Tibial artery (tissue), 4 donors: ENCODE data around the gene CD300C.
A peak's percentile ranks its signal among the peaks of the same experiment; 100 is the strongest.

Source experiments
- DNase-seq, 2 donors: peaks; one replicate each; pipeline ENCODE4 v3.0.0-alpha.2; 2019
- H3K27ac ChIP-seq, 2 donors: fragments of 200-600 bp; sonication (generic) in 1 of 2; 1 replicate in 1 of 2; 2 replicates in 1 of 2; pipeline ENCODE4 v1.5.1; 2018 to 2019; ENCODE audit warnings: mild to moderate bottlenecking in 1 of 2
- H3K27me3 ChIP-seq, 2 donors: fragments of 200-600 bp; sonication (generic) in 1 of 2; one replicate each; pipeline versions ENCODE4 v1.5.1 to v1.6.0; 2016 to 2019
- H3K36me3 ChIP-seq, 3 donors: fragments of 200-600 bp; sonication (generic) in 2 of 3; one replicate each; pipeline ENCODE4 v1.5.1; 2016 to 2019; ENCODE audit warnings: mild to moderate bottlenecking in 2 of 3
- H3K4me1 ChIP-seq, 4 donors: fragments of 200-600 bp; sonication (generic) in 2 of 4; 1 replicate in 3 of 4; 2 replicates in 1 of 4; pipeline ENCODE4 v1.5.1; 2016 to 2019
- H3K4me3 ChIP-seq, 2 donors: fragments of 200-600 bp; sonication (generic) in 1 of 2; 1 replicate in 1 of 2; 2 replicates in 1 of 2; pipeline ENCODE4 v1.5.1; 2018 to 2019; ENCODE audit warnings: mild to moderate bottlenecking in 2 of 2
- H3K9me3 ChIP-seq, 3 donors: fragments of 200-600 bp; sonication (generic) in 1 of 3; one replicate each; pipeline ENCODE4 v1.5.1; 2016 to 2019
- intact Hi-C: fragments of 100-400 bp; cut with DNase I; formaldehyde crosslinking; loops from one replicate; pipeline ENCODE4 v1.15.0; 2023; ENCODE audit warnings: low total_unique reads
- TF ChIP-seq, protein P1 (sequence below), 2 experiments: fragments of 200-600 bp in 1 of 2; fragments of 450-650 bp in 1 of 2; IDR thresholded peaks; one replicate each; pipeline ENCODE4 v1.5.1; 2017 to 2019; ENCODE audit warnings: antibody characterized with exemption in 2 of 2, mild to moderate bottlenecking in 1 of 2, moderate library complexity in 1 of 2

Gene CD300C

GRCh38 chr17:74545843-74546230, at the start of gene CD300C:
Gene CD300C, minus strand, starts transcription at chr17:74546115. Its CDS starts 333 bp downstream, at chr17:74545782.
- H3K27ac ChIP-seq = no peak within 1 kb of the TSS
- no peaks in the 10 kb centered on the region for H3K4me1 ChIP-seq
- peak in 1 of 2 donors; percentile 40 for DNase-seq
- no peaks in the 10 kb centered on the region for H3K36me3 ChIP-seq
- H3K4me3 ChIP-seq = peak within 1 kb of the TSS in 1 of 2 donors; percentile 22
- intact Hi-C loops = no loop called here
- peaks cover 0 to 12% of the 10 kb centered on the region in 2 donors for H3K27me3 ChIP-seq
- TF ChIP-seq, protein P1, sequence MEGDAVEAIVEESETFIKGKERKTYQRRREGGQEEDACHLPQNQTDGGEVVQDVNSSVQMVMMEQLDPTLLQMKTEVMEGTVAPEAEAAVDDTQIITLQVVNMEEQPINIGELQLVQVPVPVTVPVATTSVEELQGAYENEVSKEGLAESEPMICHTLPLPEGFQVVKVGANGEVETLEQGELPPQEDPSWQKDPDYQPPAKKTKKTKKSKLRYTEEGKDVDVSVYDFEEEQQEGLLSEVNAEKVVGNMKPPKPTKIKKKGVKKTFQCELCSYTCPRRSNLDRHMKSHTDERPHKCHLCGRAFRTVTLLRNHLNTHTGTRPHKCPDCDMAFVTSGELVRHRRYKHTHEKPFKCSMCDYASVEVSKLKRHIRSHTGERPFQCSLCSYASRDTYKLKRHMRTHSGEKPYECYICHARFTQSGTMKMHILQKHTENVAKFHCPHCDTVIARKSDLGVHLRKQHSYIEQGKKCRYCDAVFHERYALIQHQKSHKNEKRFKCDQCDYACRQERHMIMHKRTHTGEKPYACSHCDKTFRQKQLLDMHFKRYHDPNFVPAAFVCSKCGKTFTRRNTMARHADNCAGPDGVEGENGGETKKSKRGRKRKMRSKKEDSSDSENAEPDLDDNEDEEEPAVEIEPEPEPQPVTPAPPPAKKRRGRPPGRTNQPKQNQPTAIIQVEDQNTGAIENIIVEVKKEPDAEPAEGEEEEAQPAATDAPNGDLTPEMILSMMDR (IDR thresholded peaks at IDR 0.05) = no peak
- H3K9me3 ChIP-seq = no peaks in the 10 kb centered on the region

DNA sequence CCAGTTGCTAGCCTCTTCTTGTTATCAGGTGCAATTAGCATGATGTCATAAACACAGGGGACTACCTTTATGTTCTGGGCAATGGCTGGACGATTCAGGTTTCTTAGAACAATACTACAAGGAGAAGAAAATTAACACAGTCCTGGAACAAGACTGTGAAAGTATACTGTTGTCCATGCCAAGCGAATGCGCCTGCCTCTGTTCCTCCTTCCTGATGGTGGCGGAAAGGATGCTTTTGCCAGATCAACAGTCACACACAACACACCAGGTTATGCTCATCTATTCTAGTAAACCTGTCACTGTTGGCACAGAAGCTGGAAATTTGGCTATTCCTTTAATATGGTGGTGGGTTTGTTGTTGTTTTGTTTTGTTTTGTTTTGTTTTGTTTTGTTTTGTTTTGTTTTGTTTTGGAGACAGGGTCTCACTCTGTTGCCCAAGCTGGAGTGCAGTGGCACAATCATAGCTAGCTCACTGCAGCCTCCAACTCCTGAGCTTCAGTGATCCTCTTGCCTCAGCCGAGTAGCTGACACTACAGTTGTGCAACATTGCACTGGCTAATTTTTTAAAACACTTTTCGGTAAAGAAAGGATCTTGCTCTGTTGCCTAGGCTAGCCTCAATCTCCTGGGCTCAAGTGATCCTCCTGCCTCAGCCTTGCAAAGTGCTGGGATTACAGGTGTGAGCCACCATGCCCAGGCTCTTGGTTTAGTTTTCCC, 49.3 kb upstream of the CD300C start:
- intact Hi-C loops = no loop called here
- H3K27ac ChIP-seq = no peak overlapping the region
- peaks cover 0 to 11% of the 10 kb centered on the region in 2 donors for H3K27me3 ChIP-seq
- no peak for DNase-seq
- H3K9me3 ChIP-seq = no peaks in the 10 kb centered on the region
- no peaks in the 10 kb centered on the region for H3K36me3 ChIP-seq
- TF ChIP-seq, protein P1 (IDR thresholded peaks at IDR 0.05) = no peak
- H3K4me3 ChIP-seq = no peak overlapping the region
- H3K4me1 ChIP-seq = no peaks in the 10 kb centered on the region

GRCh38 chr17:74592087-74592990, 46.4 kb upstream of the CD300C start, which contains the start of gene CD300LD:
Gene CD300LD, minus strand, starts transcription at chr17:74592283. Its CDS starts 81 bp downstream, at chr17:74592202.
- no peaks in the 10 kb centered on the region for H3K4me1 ChIP-seq
- peaks cover 0 to 5% (median 0%) of the 10 kb centered on the region in 3 donors for H3K9me3 ChIP-seq
- no peak within 1 kb of the TSS for H3K27ac ChIP-seq
- DNase-seq = no peak
- H3K4me3 ChIP-seq = no peak within 1 kb of the TSS
- no peaks in the 10 kb centered on the region for H3K27me3 ChIP-seq
- no peaks in the 10 kb centered on the region for H3K36me3 ChIP-seq
- TF ChIP-seq, protein P1 (IDR thresholded peaks at IDR 0.05) = no peak
- intact Hi-C loops = no loop called here

- no peak overlapping the region for H3K27ac ChIP-seq
- H3K27me3 ChIP-seq = no peaks in the 10 kb centered on the region
- TF ChIP-seq, protein P1 (IDR thresholded peaks at IDR 0.05) = no peak
- intact Hi-C loops = no loop called here
- no peaks in the 10 kb centered on the region for H3K36me3 ChIP-seq
- DNase-seq = no peak
- no peak overlapping the region for H3K4me3 ChIP-seq
- peaks cover 0 to 5% (median 0%) of the 10 kb centered on the region in 3 donors for H3K9me3 ChIP-seq
- no peaks in the 10 kb centered on the region for H3K4me1 ChIP-seq
These were observed 45.6 kb upstream of the CD300C start for GRCh38 chr17:74591503-74591902.

DNA sequence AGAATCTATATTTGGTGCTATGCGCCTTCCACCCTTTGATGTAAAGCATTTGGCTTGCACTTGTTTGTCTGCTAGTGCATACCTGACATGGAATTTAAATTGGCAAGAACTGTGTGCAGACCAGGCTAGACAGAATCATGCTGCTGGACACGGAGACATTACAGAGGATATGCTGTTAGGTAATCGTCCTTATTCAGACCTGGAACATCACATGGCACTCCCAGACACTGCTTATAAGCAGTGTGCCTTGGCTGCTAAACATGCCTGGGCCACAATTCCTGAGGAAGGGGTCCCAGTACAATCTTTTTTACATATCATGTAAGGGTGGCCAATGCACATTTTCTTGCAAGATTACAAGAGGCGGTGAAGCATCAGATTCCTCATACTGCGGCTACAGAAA, 39.8 kb upstream of the CD300C start:
- DNase-seq = no peak
- Histone ChIP-seq H3K36me3 (no peaks in the 10 kb centered on the region), H3K4me3 (no peak overlapping the region), H3K4me1 (no peaks in the 10 kb centered on the region), H3K27ac (no peak overlapping the region), H3K9me3 (peaks cover 0 to 5% (median 0%) of the 10 kb centered on the region in 3 donors), H3K27me3 (no peaks in the 10 kb centered on the region)
- intact Hi-C loops = no loop called here
- TF ChIP-seq, protein P1 (IDR thresholded peaks at IDR 0.05) = no peak
